ENCODE results near the gene ASPDH.

Gene ASPDH

DNA sequence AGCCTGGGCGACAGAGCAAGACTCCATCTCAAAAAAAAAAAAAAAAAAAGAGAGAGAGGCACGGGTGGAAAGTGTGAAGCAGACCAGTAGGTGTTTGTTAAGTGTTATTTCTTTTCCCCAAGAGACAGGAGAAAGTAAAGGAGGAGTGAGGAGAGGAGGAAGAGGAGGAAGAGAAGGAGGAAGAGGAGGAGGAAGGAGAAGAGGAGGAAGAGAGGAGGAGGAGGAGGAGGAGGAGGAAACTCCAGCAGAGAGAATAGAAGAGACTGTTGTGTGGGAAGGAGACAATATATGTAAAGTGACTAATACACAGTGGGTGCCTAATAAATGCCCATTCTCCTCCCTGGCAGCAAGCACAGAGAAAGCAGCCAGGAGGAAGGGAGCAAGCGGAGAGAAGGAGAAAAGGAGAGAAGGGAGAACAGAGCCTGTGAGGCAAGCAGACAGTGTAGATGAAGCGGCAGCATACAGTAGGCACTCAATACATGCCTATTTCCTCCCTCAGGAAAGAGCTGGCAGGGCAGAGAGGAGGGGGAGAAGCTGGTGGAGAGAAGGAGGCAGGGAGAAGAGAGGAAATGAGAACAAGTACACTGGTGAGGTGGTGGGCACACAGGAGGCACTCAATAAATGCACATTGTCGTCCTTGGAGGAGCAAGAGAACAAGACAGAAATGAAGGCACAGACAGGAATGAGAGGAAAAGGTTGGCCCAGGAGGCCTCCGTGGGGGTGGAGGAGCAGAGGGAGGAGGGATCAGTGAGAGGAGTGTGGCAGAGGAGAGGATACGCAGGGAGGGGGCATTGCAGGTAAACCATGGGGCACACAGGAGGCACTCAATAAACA lies 19.3 kb downstream of the ASPDH start:
- DNase-seq = no peak

- DNase-seq = no peak
Observed at GRCh38 chr19:50493171-50493570, 20.5 kb downstream of the ASPDH start.

DNA sequence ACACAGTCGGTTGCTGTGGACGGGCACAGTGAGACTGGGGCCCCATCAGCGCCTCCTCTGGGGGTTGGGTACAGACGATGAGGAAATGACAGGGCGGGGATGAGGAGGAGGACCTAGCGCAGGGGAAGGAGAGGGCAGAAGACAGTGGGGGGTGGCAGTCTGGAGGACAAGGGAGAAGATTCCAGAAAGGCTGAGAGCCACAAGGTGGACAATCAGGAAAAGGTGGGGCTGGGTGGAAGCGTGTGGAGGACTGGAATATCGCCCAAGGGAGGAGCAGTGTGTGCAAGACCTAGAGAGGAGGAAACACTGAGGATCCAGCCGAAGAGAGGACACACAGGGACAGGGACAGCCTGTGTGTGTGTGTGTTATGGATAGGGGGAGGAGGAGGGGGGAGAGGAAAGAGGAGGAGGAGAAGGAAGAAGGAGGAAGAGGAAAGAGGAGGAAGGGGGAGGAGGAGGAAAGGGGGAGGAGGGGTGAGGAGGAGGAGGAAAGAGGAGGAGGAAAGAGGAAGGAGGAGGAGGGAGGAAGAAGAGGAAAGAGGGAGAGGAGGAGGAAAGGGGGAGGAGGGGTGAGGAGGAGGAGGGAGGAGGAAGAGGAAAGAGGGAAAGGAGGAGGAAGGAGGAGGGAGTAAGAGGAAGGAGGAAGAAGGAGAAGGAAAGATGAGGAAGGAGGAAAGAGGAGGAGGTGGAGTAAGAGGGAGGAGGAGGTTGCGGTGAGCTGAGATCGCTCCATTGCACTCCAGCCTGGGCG lies 21.2 kb downstream of the ASPDH start:
- peak in 1 of 2 donors; percentile 24 for DNase-seq

DNA sequence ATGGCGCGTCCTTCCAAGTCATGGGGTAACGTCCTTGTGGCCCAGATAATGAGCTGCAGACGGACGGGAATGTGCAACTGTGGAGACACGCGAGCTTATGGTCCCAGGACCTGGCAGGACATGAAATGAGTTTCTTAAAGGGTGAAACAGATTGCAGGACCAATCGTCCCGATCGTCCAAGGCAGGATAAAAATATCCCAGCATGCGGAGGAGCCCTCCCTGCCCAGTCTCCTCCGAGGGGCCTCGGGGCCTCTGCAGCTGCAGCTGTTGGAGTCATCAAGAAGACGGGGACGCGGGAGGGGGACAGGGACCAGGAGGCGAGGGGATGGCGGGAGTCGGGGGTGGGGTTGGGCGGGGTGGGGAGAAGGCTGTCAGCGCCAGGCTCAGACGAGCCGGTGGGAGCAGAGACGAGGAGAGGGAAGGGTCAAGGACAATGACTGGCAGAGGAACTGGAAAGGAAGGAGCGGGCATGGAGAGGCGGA lies 22.7 kb downstream of the ASPDH start:
- DNase-seq = no peak

- DNase-seq = no peak
Observed at GRCh38 chr19:50490411-50490811, 23.3 kb downstream of the ASPDH start.

DNA sequence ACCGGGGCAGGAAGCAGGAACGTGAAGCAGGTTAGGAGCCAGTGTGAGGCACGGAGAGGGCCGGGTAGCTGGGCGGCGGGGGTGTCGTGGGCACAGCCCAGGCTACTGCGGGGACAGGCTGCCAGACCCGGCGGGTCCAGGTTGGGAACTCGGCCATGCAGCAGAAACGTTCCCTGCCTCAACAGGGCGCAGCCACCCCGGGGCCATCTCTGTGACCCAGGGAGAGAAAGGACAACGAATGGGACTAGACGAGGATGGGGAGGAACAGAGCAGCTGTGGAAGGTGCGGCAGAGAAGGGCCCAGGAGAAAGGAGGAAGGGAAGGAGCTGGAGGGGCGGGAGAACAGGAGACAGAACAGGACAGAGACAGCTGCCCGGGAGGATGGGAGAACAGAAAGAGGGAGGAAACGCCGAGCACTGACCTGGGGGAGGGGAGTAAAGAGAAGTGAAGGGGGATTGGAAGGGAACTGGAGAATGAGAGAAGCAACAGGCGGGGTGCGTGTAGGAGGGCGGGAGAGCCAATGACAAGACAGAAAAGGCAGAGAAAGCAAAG lies 24.2 kb downstream of the ASPDH start:
- no peak for DNase-seq

GRCh38 chr19:50488389-50489194 lies 25.1 kb downstream of the ASPDH start:
- no peak for DNase-seq

DNA sequence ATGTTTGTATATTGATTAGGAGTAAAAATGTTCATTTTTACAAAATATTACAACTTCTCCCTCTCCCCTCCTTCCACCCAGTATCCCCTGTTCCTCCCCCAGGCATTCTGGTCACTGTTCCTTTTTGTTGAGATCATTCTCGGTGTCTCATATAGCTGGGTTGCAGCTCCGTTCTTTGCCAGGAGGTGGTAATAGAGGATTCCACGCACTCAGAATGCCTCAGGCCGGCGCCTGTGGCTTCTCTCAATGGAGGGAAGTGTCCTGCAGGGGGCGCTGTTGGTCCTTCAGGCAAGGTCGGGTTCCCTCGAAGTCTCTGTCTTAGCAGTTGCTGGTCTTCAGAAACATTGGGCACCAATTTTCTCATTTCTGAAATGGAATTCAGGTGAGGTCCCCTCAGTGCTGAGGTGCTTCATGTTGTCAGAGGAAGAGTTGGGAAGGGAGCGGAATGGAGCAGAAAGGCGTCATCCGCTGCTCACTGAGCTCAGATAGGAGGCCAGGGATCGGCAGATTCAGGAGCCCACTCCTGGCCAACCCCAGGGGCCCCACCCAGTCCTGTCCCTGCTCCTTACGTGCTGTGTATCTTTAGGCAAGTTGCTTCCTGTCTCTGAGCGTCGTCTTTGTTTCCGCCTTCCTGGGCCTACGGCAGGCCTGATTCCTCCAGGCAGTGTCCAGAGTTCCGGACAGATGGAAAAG lies 26.7 kb downstream of the ASPDH start:
- DNase-seq = peak; percentile 68 to 74

DNA sequence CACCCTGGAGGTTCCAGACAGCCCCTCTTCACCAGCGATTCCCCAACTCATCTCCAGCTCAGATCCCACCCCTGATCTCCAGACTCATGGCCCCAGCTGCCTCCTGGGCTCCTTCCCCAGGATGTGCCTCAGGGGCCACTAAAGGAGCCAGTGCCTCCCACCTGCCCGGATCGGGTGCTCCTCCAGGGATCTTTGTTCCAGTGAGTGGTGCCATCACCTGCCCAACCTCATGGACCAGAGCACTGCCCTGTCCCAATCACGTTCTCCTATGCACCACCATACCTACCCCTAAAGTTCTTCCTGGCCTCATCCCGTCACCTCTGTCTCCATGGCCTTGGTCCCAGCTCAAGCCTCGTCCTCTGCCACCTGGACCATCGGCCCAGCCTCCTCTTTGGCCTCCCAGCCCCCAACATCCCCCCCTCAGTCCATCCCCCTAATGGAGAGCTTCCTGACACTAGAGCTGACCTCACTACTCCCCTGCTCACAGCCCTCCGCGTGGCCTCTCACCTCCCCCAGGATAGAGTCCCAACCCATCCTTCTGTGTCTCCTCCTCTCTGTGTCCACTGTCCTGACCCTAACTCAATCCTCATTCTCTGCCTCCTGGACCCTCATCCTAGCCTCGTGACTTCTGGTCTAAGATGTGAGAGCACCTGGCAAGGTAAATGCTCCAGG lies 28.3 kb downstream of the ASPDH start:
- no peak for DNase-seq

DNA sequence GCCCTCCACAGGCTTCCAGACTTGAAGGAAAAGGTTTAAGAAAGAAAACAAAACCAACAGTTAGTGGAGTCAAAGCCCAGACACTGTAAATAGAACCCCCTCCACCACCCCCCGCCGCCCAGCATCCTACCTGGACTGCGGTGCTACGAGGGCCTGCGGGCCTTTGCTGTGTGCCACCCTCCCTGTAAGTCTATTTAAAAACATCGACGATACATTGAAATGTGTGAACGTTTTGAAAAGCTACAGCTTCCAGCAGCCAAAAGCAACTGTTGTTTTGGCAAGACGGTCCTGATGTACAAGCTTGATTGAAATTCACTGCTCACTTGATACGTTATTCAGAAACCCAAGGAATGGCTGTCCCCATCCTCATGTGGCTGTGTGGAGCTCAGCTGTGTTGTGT lies 30.8 kb downstream of the ASPDH start:
- no peak for DNase-seq

DNA sequence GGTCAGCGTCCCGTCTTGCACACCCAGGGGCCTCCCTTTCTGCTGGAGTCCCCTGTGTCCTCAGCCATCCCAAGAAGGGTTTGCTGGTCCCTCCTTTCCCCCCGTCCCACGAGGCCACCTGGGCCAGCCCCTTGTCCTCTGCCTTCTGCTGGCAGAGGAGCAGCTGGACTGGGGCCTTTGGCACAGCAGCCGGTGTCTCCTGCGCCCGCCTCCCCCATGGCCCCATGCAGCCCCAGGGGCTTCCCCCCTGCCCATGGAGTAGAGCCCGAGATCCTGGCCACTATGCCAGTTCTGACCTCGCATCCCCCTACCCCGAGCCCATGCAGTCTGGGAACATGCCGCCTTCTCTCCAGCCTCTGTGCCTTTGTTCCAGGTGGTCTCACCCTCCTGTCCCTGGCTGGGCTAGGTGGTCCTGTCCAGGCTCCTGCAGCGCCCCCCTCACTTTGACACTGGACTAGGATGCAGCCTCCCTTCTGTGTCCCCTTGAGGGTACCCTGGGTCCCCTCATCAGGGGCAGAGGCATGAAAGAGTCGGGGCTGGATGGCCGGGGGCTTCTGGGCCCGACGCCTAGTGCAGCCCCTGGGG lies 31.4 kb downstream of the ASPDH start:
- DNase-seq = no peak

DNA sequence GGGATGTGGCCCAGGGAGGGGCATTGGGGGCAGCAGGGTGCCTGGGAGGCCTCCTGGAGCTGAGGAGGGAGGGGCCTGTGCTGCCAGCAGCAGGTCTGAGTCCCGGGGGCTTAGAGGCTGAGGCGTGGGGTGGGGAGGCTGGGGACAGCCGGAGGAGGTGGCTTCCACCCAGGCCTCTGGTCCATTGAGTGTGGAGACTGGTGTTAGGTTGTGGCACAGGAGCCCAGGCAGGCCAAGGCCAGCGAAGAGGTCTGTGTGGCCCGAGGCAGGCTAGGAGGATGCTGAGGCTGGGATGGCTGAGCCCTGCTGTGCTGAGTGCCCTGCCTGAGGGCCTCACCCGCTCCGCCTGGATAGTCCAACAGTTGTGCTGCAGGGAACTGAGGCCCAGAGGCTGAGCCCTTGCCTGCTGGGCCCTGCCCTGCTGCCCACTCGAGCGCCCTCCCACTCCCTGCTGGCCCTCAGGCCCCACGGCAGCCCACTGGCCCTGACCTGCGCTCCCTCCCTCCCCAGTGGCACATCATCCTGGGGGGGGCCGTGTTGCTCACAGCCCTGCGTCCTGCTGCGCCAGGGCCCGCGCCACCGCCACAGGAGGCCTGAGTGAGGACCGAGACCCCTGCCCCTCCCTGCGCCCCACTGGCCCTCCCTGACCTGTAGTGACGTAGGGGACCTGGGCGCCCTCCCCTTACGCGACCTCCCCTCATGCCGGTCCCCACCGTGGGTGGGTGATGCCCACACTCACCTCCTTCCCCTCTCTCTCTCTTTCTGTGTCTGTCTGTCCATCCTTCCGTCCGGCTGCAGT lies 32.2 kb downstream of the ASPDH start:
- DNase-seq = no peak

- DNase-seq = no peak
Observed at GRCh38 chr19:50480281-50481111, 33.2 kb downstream of the ASPDH start.

DNA sequence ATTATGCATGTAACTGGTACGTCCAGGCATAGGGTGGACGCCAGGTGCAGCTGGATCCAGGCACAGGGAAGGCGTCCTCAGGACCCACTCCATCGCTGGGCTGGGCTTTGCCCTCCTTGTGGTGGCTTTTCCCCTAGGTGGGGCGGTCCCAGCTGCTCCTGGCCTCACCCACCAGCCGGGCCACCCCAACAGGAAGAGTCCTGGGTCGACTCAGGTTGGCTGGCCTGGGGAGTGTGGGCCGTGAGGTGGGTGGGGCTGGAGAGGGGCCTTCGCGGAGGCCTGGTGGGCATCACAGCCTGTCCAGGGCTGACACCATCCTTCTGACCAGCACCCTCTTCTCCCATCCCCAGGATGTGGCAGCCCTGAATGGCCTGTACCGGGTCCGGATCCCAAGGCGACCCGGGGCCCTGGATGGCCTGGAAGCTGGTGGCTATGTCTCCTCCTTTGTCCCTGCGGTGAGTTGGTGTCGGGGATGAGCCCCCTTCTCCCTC lies 33.9 kb downstream of the ASPDH start:
- no peak for DNase-seq

DNA sequence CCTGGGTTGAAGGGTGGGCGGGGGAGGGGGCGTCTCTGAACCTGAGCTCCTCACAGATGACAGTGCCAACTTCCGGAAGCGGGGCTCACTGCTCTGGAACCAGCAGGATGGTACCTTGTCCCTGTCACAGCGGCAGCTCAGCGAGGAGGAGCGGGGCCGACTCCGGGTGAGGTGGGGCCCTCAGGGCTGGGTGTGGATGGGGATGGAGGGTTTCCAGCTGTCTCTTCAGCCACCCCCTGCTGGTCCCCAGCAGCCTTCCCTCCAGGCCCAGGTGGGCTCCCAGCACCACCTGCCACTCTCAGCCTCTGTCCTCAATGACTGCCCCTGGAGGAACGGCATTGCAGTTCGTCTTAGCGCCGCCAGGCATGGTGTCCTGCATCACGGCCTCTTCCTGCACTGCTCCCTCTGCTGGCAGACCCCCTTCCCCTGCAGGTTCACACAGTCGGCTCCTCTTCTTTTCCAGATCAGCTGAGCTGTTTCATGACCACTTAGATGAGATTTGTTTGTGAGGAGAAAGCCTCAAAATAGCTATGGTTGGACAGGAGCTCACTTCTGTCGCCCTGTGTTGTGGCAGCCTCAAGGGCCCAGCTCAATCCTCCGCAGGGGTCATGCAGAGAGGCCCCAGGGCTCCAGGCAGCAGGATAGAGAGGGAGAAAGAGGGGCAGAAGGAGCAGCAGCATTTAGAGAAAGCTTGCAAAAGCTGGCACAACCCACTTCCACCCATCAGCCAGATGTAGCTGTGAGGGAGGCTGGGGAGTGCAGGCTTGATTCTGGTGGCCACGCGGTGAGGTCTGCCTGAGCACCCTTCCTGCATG lies 34.6 kb downstream of the ASPDH start:
- DNase-seq = peak in 1 of 2 donors; percentile 30

GRCh38 chr19:50477751-50478515 lies 35.8 kb downstream of the ASPDH start:
- DNase-seq = no peak

DNA sequence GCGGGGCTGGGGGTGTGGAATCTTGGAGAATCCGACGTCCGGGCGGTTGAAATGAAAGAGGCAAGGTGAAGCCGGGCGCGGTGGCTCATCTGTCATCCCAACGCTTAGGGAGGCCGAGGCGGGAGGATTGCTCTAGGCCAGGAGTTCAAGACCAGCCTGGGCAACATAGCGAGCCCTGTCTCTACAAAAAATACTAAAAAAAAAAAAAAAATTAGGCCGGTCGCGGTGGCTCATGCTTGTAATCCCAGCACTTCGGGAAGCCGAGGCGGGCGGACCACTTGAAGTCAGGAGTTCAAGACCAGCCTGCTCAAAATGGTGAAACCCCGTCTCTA lies 36.8 kb downstream of the ASPDH start:
- DNase-seq = no peak
